ENCODE results near the gene MEGF11.

DNA sequence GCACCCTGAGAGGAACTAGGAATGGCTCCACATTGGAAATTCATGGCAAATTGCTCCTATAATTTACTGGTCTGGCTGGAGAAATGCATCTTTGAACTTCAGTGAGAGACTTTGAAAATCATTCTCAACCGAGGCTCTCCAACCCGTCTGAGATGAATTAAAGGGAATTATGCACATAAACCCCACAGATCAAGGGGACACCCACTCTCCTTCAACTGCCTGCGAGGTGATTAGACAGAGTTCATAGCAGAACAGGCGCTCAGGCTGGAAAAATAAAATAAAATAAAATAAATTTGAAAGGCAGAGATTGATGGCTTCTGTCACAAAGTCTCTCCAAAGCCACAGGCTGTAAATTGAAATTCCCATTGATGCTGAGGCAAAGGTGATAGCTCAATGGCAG is 37.7 kb downstream of the MEGF11 start:
- TF ChIP-seq, protein P1, sequence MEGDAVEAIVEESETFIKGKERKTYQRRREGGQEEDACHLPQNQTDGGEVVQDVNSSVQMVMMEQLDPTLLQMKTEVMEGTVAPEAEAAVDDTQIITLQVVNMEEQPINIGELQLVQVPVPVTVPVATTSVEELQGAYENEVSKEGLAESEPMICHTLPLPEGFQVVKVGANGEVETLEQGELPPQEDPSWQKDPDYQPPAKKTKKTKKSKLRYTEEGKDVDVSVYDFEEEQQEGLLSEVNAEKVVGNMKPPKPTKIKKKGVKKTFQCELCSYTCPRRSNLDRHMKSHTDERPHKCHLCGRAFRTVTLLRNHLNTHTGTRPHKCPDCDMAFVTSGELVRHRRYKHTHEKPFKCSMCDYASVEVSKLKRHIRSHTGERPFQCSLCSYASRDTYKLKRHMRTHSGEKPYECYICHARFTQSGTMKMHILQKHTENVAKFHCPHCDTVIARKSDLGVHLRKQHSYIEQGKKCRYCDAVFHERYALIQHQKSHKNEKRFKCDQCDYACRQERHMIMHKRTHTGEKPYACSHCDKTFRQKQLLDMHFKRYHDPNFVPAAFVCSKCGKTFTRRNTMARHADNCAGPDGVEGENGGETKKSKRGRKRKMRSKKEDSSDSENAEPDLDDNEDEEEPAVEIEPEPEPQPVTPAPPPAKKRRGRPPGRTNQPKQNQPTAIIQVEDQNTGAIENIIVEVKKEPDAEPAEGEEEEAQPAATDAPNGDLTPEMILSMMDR (IDR thresholded peaks at IDR 0.05), result no peak
- no peak for TF ChIP-seq POLR2A (IDR thresholded peaks at IDR 0.05)

Data from uterus (tissue), 2 donors.